K562 (cell line): ENCODE measurements around the gene CLCNKA. TPM values are rescaled to one million over a fixed set of nuclear protein-coding genes. Genes with fewer than 3 reads are reported as not detected.

Experiments used
- ATF2 ChIP-seq: sonication (generic); formaldehyde crosslinking; IDR thresholded peaks from 2 replicates; pipeline ENCODE4 v1.8.1; 2022; ENCODE audit warnings: missing genetic modification reagents
- BACH1 ChIP-seq: fragments of 200-800 bp; sonication (Bioruptor generic); IDR thresholded peaks from 2 replicates; pipeline ENCODE4 v1.6.1; 2016; ENCODE audit warnings: missing genetic modification characterization, missing compliant biosample characterization
- E2F8 ChIP-seq: fragments of 450-650 bp; IDR thresholded peaks from 2 replicates; pipeline ENCODE4 v1.7.1; 2018; ENCODE audit warnings: mild to moderate bottlenecking, low read depth; ENCODE audit not compliant: partially characterized antibody
- GTF2B ChIP-seq: IDR thresholded peaks from 2 replicates; pipeline ENCODE4 v1.6.1; 2011; ENCODE audit not compliant: insufficient read length; ENCODE audit errors: extremely low read depth
- HNRNPK ChIP-seq: fragments of 200-400 bp; formaldehyde crosslinking; IDR thresholded peaks from one replicate; pipeline ENCODE4 v1.6.1; 2018; ENCODE audit warnings: mild to moderate bottlenecking, low read depth, low read length; ENCODE audit not compliant: poor library complexity, severe bottlenecking
- JUND ChIP-seq, 2 experiments: IDR thresholded peaks; 2 replicates in 1 of 2; 3 replicates in 1 of 2; pipeline ENCODE4 v1.6.1; 2011; ENCODE audit warnings: borderline replicate concordance in 2 of 2, low read depth in 2 of 2, low read length in 2 of 2, improper control_type of control experiment in 1 of 2, missing biosample characterization in 1 of 2, missing genetic modification characterization in 1 of 2, missing genetic modification reagents in 1 of 2
- KDM2B ChIP-seq: fragments of 250-450 bp; sonication (Bioruptor Pico); IDR thresholded peaks from 2 replicates; pipeline ENCODE4 v1.8.0; 2021; ENCODE audit warnings: mild to moderate bottlenecking, moderate library complexity
- KDM4B ChIP-seq, 2 experiments: fragments of 450-650 bp in 1 of 2; sonication (generic) in 1 of 2; IDR thresholded peaks; 2 replicates each; pipeline ENCODE4 v1.6.1; 2016 to 2017; ENCODE audit warnings: borderline replicate concordance in 2 of 2, antibody characterized with exemption in 1 of 2, low read depth in 1 of 2, mild to moderate bottlenecking in 1 of 2
- L3MBTL2 ChIP-seq: fragments of 450-650 bp; IDR thresholded peaks from 2 replicates; pipeline ENCODE4 v1.6.1; 2016; ENCODE audit warnings: mild to moderate bottlenecking, moderate library complexity
- MCM7 ChIP-seq, 2 experiments: fragments of 450-650 bp; IDR thresholded peaks; 2 replicates each; pipeline ENCODE4 v1.6.1; 2016 to 2018
- MECOM ChIP-seq: fragments of 250-450 bp; sonication (Bioruptor Pico); IDR thresholded peaks from 2 replicates; pipeline ENCODE4 v1.8.0; 2022; ENCODE audit warnings: inconsistent platforms
- MIER1 ChIP-seq: fragments of 450-650 bp; IDR thresholded peaks from 2 replicates; pipeline ENCODE4 v1.6.1; 2016; ENCODE audit warnings: antibody characterized with exemption, mild to moderate bottlenecking, low read depth
- NR2C2 ChIP-seq, 2 experiments: fragments of 200-800 bp in 1 of 2; sonication (Bioruptor generic) in 1 of 2; sonication (generic) in 1 of 2; formaldehyde crosslinking in 1 of 2; IDR thresholded peaks; 2 replicates each; pipeline versions ENCODE4 v1.6.1 to v1.8.0; 2016 to 2022; ENCODE audit warnings: mild to moderate bottlenecking in 1 of 2, missing compliant biosample characterization in 1 of 2, missing genetic modification characterization in 1 of 2, missing genetic modification reagents in 1 of 2
- OTX1 ChIP-seq: fragments of 450-650 bp; formaldehyde crosslinking; IDR thresholded peaks from 2 replicates; pipeline ENCODE4 v1.4.0; 2022; ENCODE audit warnings: mild to moderate bottlenecking
- PYGO2 ChIP-seq: fragments of 450-650 bp; IDR thresholded peaks from 2 replicates; pipeline ENCODE4 v1.6.1; 2016; ENCODE audit warnings: mild to moderate bottlenecking, missing genetic modification characterization, moderate library complexity, missing compliant biosample characterization
- RB1 ChIP-seq: fragments of 450-650 bp; IDR thresholded peaks from 2 replicates; pipeline ENCODE4 v1.6.1; 2017; ENCODE audit warnings: low read depth, mild to moderate bottlenecking
- TCF7 ChIP-seq: sonication (generic); IDR thresholded peaks from 2 replicates; pipeline ENCODE4 v1.6.1; 2016; ENCODE audit warnings: antibody characterized with exemption, borderline replicate concordance
- ZFPM2 ChIP-seq: fragments of 250-450 bp; sonication (Bioruptor Pico); IDR thresholded peaks from 2 replicates; pipeline ENCODE4 v1.5.1; 2022; ENCODE audit warnings: mild to moderate bottlenecking
- ZKSCAN1 ChIP-seq: fragments of 150-350 bp; IDR thresholded peaks from 2 replicates; pipeline ENCODE4 v1.6.1; 2016; ENCODE audit warnings: low read depth, low read length
- ZNF197 ChIP-seq: fragments of 200-800 bp; sonication (Bioruptor generic); IDR thresholded peaks from 2 replicates; pipeline ENCODE4 v1.6.1; 2016; ENCODE audit warnings: low read depth, missing genetic modification characterization, missing compliant biosample characterization
- ZNF282 ChIP-seq: sonication (generic); formaldehyde crosslinking; IDR thresholded peaks from 2 replicates; pipeline ENCODE4 v1.8.1; 2023; ENCODE audit warnings: missing genetic modification reagents
- ZNF445 ChIP-seq: fragments of 250-450 bp; sonication (Bioruptor Pico); IDR thresholded peaks from 2 replicates; pipeline ENCODE4 v1.4.0; 2020; ENCODE audit warnings: low read depth, mild to moderate bottlenecking, moderate library complexity
- ZNF778 ChIP-seq: fragments of 450-650 bp; formaldehyde crosslinking; IDR thresholded peaks from 2 replicates; pipeline ENCODE4 v1.4.0; 2020; ENCODE audit warnings: mild to moderate bottlenecking, moderate library complexity
- polyA plus RNA-seq, 8 experiments: library from polyadenylated mRNA; depleted of rRNA in 4 of 8; stranded (reverse) in 5 of 8; unstranded in 3 of 8; fragments of >200 nt; fragmentation: Nextera tagmentation in 2 of 8; fragmentation: Illumina TruSeq in 1 of 8; extraction: Ambion mirVana in 2 of 8; extraction: Trizol in 1 of 8; gene quantifications; 2 replicates each; pipeline versions ENCODE4 v1.2.1 to v1.2.3, GENCODE V29; 2011 to 2014; ENCODE audit warnings: inconsistent platforms in 1 of 8, missing spikeins in 1 of 8
- total RNA-seq, 7 experiments: library from RNA; depleted of rRNA in 6 of 7; stranded (reverse); fragments of >200 nt in 6 of 7; fragmentation: Illumina TruSeq in 2 of 7; extraction: Trizol in 2 of 7; gene quantifications; 2 replicates each; pipeline versions ENCODE4 v1.2.1 to v1.2.3, GENCODE V29; 2011 to 2021; ENCODE audit warnings: low replicate concordance in 1 of 7

CLCNKA gene
- total and polyA plus RNA-seq, 9 of the 15 experiments (the other 6 are each of a cell fraction or from before 2014, with no cell fraction given) = 0.03 to 0.37 (median 0.10) TPM; not detected in 3

GRCh38 chr1:16082283-16083038, 60.6 kb downstream of the CLCNKA start (continued):
- TF ChIP-seq E2F8 = no peak
- TF ChIP-seq ZNF282 (CRISPR knock-in tag) = no peak
- TF ChIP-seq MIER1 = no peak
- TF ChIP-seq ZNF778 (CRISPR knock-in tag) = no peak
- peak; percentile 59; the same call in 1 of the 2 replicates for TF ChIP-seq JUND (IDR thresholded peaks at IDR 0.05; ENCODE audit: borderline replicate concordance, low read depth, low read length)
- no peak for TF ChIP-seq JUND (tag; IDR thresholded peaks at IDR 0.05; ENCODE audit: borderline replicate concordance, low read depth, low read length)
- TF ChIP-seq GTF2B = no peak
- TF ChIP-seq NR2C2 (CRISPR knock-in tag; IDR thresholded peaks at IDR 0.05) = no peak
- no peak for TF ChIP-seq NR2C2 (tag; IDR thresholded peaks at IDR 0.05)
- no peak for TF ChIP-seq KDM4B (IDR thresholded peaks at IDR 0.05; ENCODE audit: borderline replicate concordance in 2 of 2, low read depth in 1 of 2)
- no peak for TF ChIP-seq OTX1 (CRISPR knock-in tag)
- no peak for TF ChIP-seq ZFPM2
- no peak for TF ChIP-seq ZNF197 (CRISPR knock-in tag)
- TF ChIP-seq BACH1 (tag) = no peak
- TF ChIP-seq HNRNPK = no peak
- TF ChIP-seq MCM7 (IDR thresholded peaks at IDR 0.05) = no peak
- no peak for TF ChIP-seq KDM2B (CRISPR knock-in tag)
- TF ChIP-seq ATF2 (CRISPR knock-in tag) = no peak
- TF ChIP-seq MECOM (CRISPR knock-in tag) = no peak
- no peak for TF ChIP-seq ZNF445 (CRISPR knock-in tag)
- peak; percentile 100 for TF ChIP-seq ZKSCAN1
- TF ChIP-seq L3MBTL2 = no peak
- TF ChIP-seq RB1 = peak; percentile 74
- TF ChIP-seq TCF7 = no peak
- TF ChIP-seq PYGO2 (tag) = no peak
